Fibroblast of villous mesenchyme (primary cell): ENCODE results near the gene PHF21A. TPM values are rescaled to one million over a fixed set of nuclear protein-coding genes. Genes with fewer than 3 reads are reported as not detected.
"Not testable (repeated sequence)": the region's sequence is repeated elsewhere in the genome, so short reads cannot be mapped to it uniquely, and the experiment has no call there.

ENCODE experiments used
- DNase-seq: peaks from one replicate; pipeline ENCODE4 v3.0.0-alpha.2; 2010; ENCODE audit warnings: low read depth
- H3K4me3 ChIP-seq: 2 replicates; pipeline ENCODE4 v1.5.1; 2011; ENCODE audit warnings: low read depth, mild to moderate bottlenecking, low read length
- total RNA-seq: library from RNA; depleted of rRNA; stranded (reverse); fragments of >200 nt; gene quantifications from 2 replicates; pipeline ENCODE4 v1.2.3, GENCODE V29; 2012
- TF ChIP-seq, protein P1 (sequence below): IDR thresholded peaks from 2 replicates; pipeline ENCODE4 v1.5.1; 2012; ENCODE audit warnings: low read depth, mild to moderate bottlenecking, low read length; ENCODE audit not compliant: insufficient read depth

The PHF21A gene
- total RNA-seq, 1 donor, result 15.5 TPM

DNA sequence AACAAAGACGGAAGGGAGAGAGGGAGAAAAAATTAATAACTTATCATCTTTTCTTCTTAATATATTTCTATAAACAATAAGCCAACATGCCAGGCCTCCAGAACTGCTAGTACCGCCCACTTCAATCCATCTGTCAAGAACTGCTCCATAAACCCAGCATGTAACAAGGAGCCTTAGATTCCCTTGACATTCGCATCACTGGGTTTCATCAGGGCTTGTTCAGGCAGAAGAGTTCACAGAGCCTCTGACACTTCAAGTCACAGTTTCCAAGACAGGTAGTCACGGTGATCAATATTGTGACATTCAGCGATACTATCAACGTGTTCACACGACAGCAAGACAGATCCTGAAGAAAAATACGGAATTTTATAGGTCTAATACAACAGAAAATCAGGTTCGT lies 137.1 kb downstream of the PHF21A start:
- TF ChIP-seq, protein P1, sequence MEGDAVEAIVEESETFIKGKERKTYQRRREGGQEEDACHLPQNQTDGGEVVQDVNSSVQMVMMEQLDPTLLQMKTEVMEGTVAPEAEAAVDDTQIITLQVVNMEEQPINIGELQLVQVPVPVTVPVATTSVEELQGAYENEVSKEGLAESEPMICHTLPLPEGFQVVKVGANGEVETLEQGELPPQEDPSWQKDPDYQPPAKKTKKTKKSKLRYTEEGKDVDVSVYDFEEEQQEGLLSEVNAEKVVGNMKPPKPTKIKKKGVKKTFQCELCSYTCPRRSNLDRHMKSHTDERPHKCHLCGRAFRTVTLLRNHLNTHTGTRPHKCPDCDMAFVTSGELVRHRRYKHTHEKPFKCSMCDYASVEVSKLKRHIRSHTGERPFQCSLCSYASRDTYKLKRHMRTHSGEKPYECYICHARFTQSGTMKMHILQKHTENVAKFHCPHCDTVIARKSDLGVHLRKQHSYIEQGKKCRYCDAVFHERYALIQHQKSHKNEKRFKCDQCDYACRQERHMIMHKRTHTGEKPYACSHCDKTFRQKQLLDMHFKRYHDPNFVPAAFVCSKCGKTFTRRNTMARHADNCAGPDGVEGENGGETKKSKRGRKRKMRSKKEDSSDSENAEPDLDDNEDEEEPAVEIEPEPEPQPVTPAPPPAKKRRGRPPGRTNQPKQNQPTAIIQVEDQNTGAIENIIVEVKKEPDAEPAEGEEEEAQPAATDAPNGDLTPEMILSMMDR, result no peak
- no peak for DNase-seq
- H3K4me3 ChIP-seq, result no peak overlapping the region

DNA sequence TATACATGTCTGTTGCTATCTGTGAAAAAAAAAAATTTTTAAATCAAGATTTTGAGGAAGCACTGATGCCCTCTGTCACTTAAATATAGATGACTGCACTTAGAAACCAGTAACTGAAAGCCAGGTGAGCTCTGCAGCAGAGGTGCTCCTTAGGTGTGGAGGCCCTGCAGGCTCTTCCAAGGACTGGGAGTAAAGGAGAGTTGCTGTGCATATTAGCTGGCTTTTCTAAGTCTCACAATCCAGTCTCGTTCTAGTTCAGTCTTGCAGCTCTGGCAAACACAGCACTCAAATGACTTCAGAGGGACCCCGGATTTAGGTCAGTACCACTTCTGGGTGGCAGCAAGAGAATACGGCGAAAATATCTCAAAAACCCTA lies 137.8 kb downstream of the PHF21A start:
- TF ChIP-seq, protein P1, result no peak
- H3K4me3 ChIP-seq, result no peak overlapping the region
- no peak for DNase-seq

DNA sequence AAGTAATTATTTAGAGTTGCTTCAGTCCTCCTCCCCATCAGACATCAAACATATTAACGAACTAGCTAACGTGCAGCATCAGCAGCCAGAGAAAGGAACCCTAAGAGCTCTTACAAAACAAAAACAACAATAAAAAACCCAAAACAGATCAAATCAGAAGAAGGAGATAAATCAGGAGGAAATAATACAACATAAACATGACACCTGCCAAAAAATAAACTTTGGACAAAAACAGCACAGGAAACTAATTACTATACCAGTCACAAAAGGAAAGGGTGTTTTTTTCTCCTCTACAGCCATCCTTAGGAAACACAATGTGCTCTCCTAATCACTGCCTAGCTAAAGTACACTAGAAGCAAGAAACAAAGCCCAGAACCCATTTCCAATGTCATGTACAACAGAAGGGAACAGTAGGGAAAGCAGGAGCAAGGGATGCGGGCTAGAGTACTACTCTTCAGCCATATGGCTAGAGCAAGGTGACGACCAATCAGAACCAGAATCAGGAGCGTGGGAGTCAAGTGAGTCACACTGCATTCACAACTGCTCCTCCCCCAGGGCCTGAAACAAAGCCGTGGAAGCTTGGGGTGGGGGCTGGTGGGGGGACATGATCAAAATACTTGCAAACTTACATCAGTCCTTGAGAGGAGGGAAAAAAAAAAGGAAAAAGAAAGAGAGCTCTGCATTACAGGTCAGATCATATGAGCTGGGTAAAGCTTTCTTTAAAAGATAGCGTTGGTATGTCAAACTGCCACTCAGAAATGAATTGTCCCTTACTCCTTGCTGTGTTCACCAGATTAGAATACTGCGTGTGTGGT lies 138.4 kb downstream of the PHF21A start:
- DNase-seq, result peak; percentile 80
- TF ChIP-seq, protein P1, result no peak
- no peak overlapping the region for H3K4me3 ChIP-seq

DNA sequence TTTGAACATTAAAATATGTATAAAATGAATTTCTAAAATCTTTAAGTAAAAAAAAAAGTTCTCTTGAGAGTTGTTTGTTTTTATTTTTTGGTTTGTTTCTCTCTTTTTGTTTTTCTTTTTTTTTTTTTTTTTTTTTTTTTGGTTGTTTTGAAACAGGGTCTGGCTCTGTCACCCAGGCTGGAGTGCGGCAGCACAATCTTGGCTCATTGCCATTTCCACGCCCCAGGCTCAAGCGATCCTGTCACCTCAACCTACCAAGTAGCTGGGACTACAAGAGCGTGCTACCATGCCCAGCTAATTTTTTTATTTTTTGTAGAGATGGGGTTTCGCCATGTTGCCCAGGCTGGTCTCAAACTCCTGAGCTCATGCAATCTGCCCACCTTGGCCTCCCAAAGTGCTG lies 139.4 kb downstream of the PHF21A start:
- DNase-seq, H3K4me3 ChIP-seq: not testable (repeated sequence)

DNA sequence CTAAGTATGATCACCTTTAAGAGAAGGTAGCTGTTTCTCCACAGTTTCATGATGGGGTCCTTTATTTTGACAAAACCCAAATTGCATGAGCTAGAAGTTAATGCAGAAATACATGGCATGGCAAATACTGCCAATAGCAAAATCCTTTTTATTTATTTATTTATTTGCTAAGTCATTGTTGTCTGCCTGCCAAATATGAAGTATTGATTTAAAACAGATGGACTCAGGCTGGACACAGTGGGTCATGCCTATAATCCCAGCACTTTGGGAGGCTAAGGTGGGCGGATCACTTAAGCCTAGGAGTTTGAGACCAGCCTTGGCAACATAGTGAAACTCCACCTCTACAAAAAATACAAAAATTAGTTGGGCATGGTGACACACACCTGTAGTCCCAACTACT lies 146.4 kb downstream of the PHF21A start:
- H3K4me3 ChIP-seq, result no peak overlapping the region
- TF ChIP-seq, protein P1, result no peak
- DNase-seq, result no peak

DNA sequence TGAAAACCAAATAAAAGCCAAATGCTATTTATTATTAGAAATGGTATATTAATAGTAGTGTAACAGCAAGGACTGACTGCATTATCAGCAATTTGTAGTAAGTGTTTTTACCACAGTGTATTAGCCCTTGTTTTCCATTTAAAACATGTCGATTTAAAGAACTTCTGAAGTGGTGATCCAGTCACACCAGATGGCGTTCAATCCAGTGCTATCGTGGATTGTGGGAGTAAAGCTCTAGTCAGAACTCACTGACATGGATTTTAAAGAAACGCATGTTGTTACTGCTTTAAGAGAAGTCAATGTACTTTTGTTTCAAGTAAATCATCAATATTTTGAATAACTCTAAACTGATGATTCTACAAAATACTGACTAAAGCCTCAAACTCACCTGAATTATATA lies 147.7 kb downstream of the PHF21A start:
- peak; percentile 12 for DNase-seq
- H3K4me3 ChIP-seq, result no peak overlapping the region
- TF ChIP-seq, protein P1, result no peak

DNA sequence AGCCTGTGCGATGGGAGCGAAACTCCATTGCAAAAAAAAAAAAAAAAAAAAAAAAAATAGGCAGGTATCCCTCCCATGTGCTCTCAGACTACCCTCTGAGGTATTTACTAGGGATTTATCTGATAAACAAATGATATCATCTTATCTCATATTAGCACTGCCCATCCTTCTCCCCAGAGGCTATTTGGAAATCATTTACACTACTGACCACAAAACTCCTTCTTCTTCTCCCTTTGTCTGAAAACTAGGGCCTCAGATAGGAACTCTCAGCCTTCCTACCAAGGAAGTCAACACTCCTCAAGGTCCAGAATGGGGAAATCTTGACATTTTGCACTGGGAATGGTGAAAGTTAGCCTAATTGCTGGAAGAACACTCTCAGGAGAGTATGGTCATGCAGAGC lies 152.4 kb downstream of the PHF21A start:
- no peak overlapping the region for H3K4me3 ChIP-seq
- TF ChIP-seq, protein P1, result no peak
- peak; percentile 20 for DNase-seq
